HG03060 (cell line): ENCODE data around the gene HCAR3.
"Not testable (repeated sequence)": the region's sequence is repeated elsewhere in the genome, so short reads cannot be mapped to it uniquely, and the experiment has no call there.

ENCODE experiments used
- ATAC-seq: cut with Tn5 transposase; IDR thresholded peaks from one replicate; pipeline ENCODE4 v1.9.1; 2021; ENCODE audit warnings: low read depth, moderate number of reproducible peaks; ENCODE audit not compliant: unreplicated experiment

The HCAR3 gene

GRCh38 chr12:122676781-122677180, 39.8 kb downstream of the HCAR3 start:
- ATAC-seq = not testable (repeated sequence)

- ATAC-seq = not testable (repeated sequence)
Observed at GRCh38 chr12:122676015-122676414, 40.6 kb downstream of the HCAR3 start.

- no peak for ATAC-seq
Observed at GRCh38 chr12:122672515-122672914, 44.1 kb downstream of the HCAR3 start.

- ATAC-seq = no peak
Observed at GRCh38 chr12:122669397-122670070, 47.1 kb downstream of the HCAR3 start.

GRCh38 chr12:122668268-122668667, 48.3 kb downstream of the HCAR3 start:
- no peak for ATAC-seq

GRCh38 chr12:122665759-122666158, 50.9 kb downstream of the HCAR3 start:
- ATAC-seq = no peak

- ATAC-seq = no peak
Observed at GRCh38 chr12:122665349-122665748, 51.3 kb downstream of the HCAR3 start.
